PC-3 (cell line): ENCODE results near the gene POLA2. TPM values are rescaled to one million over a fixed set of nuclear protein-coding genes. Genes with fewer than 3 reads are reported as not detected.
A peak's percentile ranks its signal among the peaks of the same experiment; 100 is the strongest.

Experiments
- ATAC-seq: fragments of 200-7000 bp; cut with Tn5 transposase; 2 replicates; pipeline ENCODE4 v1.9.1; 2020; ENCODE audit warnings: mild to moderate bottlenecking, moderate library complexity
- BruUV-seq: library from RNA; stranded (reverse); fragments of 400-500 nt; replicated peaks from 2 replicates; lab custom pipeline; 2021; lab: Mats Ljungman, UMichigan
- CTCF ChIA-PET: fragments of 300-600 bp; sonication (Branson Sonifier 250); formaldehyde crosslinking; loops from one replicate; lab custom pipeline; 2022; ENCODE audit warnings: antibody characterized with exemption; lab: Charles Lee
- POLR2A ChIA-PET: fragments of 300-600 bp; sonication (Branson Sonifier 250); formaldehyde crosslinking; loops from one replicate; lab custom pipeline; 2022; ENCODE audit warnings: antibody characterized with exemption; ENCODE audit not compliant: unreplicated experiment; lab: Charles Lee
- DNase-seq: peaks from one replicate; pipeline ENCODE4 v3.0.0-alpha.2; 2015
- H2AFZ ChIP-seq: fragments of 300-600 bp; sonication (generic); 2 replicates; pipeline ENCODE4 v1.6.0; 2016; ENCODE audit warnings: antibody characterized with exemption, low read length
- H3F3A ChIP-seq: fragments of 300-600 bp; sonication (generic); one replicate; pipeline ENCODE4 v1.6.0; 2017; ENCODE audit warnings: antibody characterized with exemption, low read length, control low read depth, mild to moderate bottlenecking; ENCODE audit not compliant: unreplicated experiment
- H3K27ac ChIP-seq: fragments of 300-600 bp; sonication (generic); 2 replicates; pipeline ENCODE4 v1.5.1; 2016; ENCODE audit warnings: mild to moderate bottlenecking, low read length
- H3K27me3 ChIP-seq: fragments of 300-600 bp; sonication (generic); 2 replicates; pipeline ENCODE4 v1.6.1; 2016; ENCODE audit warnings: low read length, mixed read lengths
- H3K36me3 ChIP-seq: fragments of 300-600 bp; sonication (generic); 2 replicates; pipeline ENCODE4 v1.6.1; 2016; ENCODE audit warnings: low read depth, mixed run types, low read length, mixed read lengths
- H3K4me1 ChIP-seq: fragments of 300-600 bp; sonication (generic); 2 replicates; pipeline ENCODE4 v1.5.1; 2016; ENCODE audit warnings: low read length; ENCODE audit not compliant: insufficient read depth
- H3K4me2 ChIP-seq: fragments of 300-600 bp; sonication (generic); 2 replicates; pipeline ENCODE4 v1.6.0; 2016; ENCODE audit warnings: low read length
- H3K4me3 ChIP-seq: fragments of 300-600 bp; sonication (generic); 2 replicates; pipeline ENCODE4 v1.5.1; 2016; ENCODE audit warnings: mild to moderate bottlenecking, low read length, mixed read lengths
- H3K79me2 ChIP-seq: fragments of 300-600 bp; sonication (generic); 2 replicates; pipeline ENCODE4 v1.6.1; 2017; ENCODE audit warnings: low read length, mixed read lengths
- H3K9ac ChIP-seq: fragments of 300-600 bp; sonication (generic); 2 replicates; pipeline ENCODE4 v1.6.0; 2016; ENCODE audit warnings: mild to moderate bottlenecking, low read length
- H3K9me2 ChIP-seq: fragments of 300-600 bp; sonication (generic); replicated peaks from 2 replicates; pipeline ENCODE4 v1.6.1; 2016; ENCODE audit warnings: mixed run types, low read length, mixed read lengths
- H3K9me3 ChIP-seq: fragments of 300-600 bp; sonication (generic); 2 replicates; pipeline ENCODE4 v1.6.1; 2016; ENCODE audit warnings: low read length, mixed read lengths
- H4K20me1 ChIP-seq: fragments of 300-600 bp; sonication (generic); 2 replicates; pipeline ENCODE4 v1.6.1; 2016; ENCODE audit warnings: low read length, mixed read lengths
- CTCF ChIP-seq: fragments of 300-600 bp; sonication (generic); conservative IDR thresholded peaks from 2 replicates; pipeline ENCODE4 v1.5.1; 2017; ENCODE audit warnings: antibody characterized with exemption, low read depth, mild to moderate bottlenecking, low read length
- EZH2 ChIP-seq: fragments of 300-600 bp; sonication (generic); IDR thresholded peaks from one replicate; pipeline ENCODE4 v1.6.1; 2017; ENCODE audit warnings: antibody characterized with exemption, mild to moderate bottlenecking, low read length; ENCODE audit not compliant: unreplicated experiment
- EZH2phosphoT487 ChIP-seq: fragments of 300-600 bp; sonication (generic); IDR thresholded peaks from 2 replicates; pipeline ENCODE4 v1.6.1; 2018; ENCODE audit warnings: mild to moderate bottlenecking, antibody characterized with exemption, low read length, borderline replicate concordance
- intact Hi-C: fragments of 100-400 bp; cut with micrococcal nuclease; formaldehyde crosslinking; loops from 2 replicates; pipeline ENCODE4 v1.9.0; 2023
- total RNA-seq: library from RNA; depleted of rRNA; stranded (reverse); fragments of >200 nt; gene quantifications from 2 replicates; pipeline ENCODE4 v1.2.3, GENCODE V29; 2014

POLA2 gene
- total RNA-seq, 1 experiment from 2014 or later = 29.0 TPM

GRCh38 chr11:65308281-65308891 is 46.6 kb downstream of the POLA2 start:
- Histone ChIP-seq H2AFZ (no peak overlapping the region), H3K9me2 (no peaks in the 10 kb centered on the region), H3K27me3 (no peaks in the 10 kb centered on the region), H4K20me1 (no peaks in the 10 kb centered on the region), H3K4me2 (no peak overlapping the region), H3K27ac (no peak overlapping the region), H3K4me3 (no peak overlapping the region), H3K79me2 (no peaks in the 10 kb centered on the region), H3K36me3 (no peaks in the 10 kb centered on the region), H3F3A (no peaks in the 10 kb centered on the region), H3K9ac (no peak overlapping the region), H3K9me3 (no peaks in the 10 kb centered on the region), H3K4me1 (peaks cover 21% of the 10 kb centered on the region)
- DNase-seq (no peak), ATAC-seq (0 out of 2 replicates have a peak, but pooled peaks have one; percentile 6)
- BruUV-seq = no TSS peak
- POLR2A ChIA-PET = no interaction called here
- CTCF ChIA-PET = no interaction called here
- TF ChIP-seq EZH2 = no peak
- no peak for TF ChIP-seq CTCF
- no peak for TF ChIP-seq EZH2phosphoT487
- intact Hi-C loops = no loop called here

- Histone ChIP-seq H3K27ac (no peak overlapping the region), H3K4me1 (peaks cover 21% of the 10 kb centered on the region)
- POLR2A ChIA-PET = no interaction called here
Observed at GRCh38 chr11:65309006-65309405, 47.2 kb downstream of the POLA2 start.

More at GRCh38 chr11:65309006-65309405, 47.2 kb downstream of the POLA2 start:
- Histone ChIP-seq H3K79me2 (no peaks in the 10 kb centered on the region), H3K27me3 (no peaks in the 10 kb centered on the region), H2AFZ (no peak overlapping the region), H3K4me2 (no peak overlapping the region), H3K36me3 (no peaks in the 10 kb centered on the region), H3F3A (no peaks in the 10 kb centered on the region), H3K9me2 (no peaks in the 10 kb centered on the region), H3K4me3 (no peak overlapping the region), H3K9me3 (no peaks in the 10 kb centered on the region), H4K20me1 (no peaks in the 10 kb centered on the region), H3K9ac (no peak overlapping the region)
- intact Hi-C loops = no loop called here
- TF ChIP-seq EZH2 (no peak), EZH2phosphoT487 (no peak), CTCF (no peak)
- DNase-seq (no peak), ATAC-seq (no peak)
- no TSS peak for BruUV-seq
- CTCF ChIA-PET = no interaction called here
